ENCODE data around the gene CNOT3.
"Not testable (repeated sequence)": the region's sequence is repeated elsewhere in the genome, so short reads cannot be mapped to it uniquely, and the experiment has no call there.

CNOT3 gene

DNA sequence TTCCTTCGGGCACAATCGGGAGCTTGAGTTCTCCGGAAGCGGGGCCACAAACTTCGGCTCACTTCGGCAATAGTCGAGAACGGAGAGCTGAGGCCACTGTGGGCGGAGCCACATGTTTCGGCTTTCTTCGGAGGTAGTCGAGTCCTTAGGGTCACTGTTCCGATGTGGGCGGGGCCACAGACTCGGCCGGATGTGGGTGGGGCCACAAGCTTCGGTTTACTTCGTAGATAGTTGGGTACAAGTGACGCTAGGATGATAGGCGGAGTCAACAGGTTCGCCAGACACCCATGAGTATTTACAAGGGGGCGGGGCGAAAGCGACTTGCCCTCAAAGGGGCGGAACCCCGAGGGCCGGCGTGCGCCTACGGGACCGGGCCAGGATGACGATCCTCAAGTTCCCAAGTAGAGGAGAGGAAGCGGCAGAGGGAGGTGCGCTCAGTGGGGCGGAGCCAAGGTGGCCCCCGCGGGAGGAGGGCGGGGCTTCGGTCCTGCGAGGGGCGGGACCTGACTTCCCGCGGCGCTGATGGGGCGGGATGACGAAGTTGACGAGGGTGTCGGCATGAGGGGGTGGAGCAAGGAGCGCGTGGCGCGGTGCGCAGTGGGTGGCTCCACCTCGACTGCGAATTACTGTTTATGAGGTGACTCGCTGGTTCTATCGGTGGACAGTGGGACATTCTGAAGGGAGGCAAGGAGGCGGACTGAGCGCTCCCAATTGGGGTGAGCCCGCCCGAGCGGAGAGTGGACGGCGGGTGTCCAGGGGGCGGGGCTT is 52.4 kb downstream of the CNOT3 start:
- in situ Hi-C loops (cut with MboI; ENCODE audit: low sequenced_read_pairs), result no loop called here

DNA sequence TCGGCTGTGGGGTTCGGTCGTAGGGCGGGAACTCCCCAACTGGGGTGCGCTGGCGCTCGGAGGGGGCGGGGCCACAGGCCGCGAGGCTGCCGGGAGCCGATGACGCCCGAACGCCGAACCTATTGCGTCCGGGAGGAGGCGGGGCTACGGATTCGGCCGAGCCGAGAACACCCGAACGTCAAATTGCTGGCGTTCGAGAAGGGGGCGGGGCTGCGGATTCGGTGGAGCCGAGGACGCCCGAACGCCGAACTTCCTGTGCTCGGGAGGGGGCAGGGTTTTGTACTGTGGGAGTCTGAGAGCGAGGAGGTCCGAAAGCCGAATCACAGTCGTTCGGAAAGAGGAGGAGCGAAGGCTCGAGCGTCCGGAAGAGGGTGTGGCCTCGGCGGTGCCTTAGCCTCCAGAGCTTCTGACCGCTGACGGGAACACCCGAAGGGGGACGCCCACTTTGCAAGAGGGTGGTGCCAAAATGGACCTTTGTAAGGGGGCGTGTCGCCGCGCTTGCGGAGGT is 53.0 kb downstream of the CNOT3 start:
- in situ Hi-C loops (cut with MboI; ENCODE audit: low sequenced_read_pairs), result no loop called here

GRCh38 chr19:54191011-54191810 is 53.6 kb downstream of the CNOT3 start, which contains the start of gene TSEN34:
Gene TSEN34 (plus strand): TSS chr19:54191308. CDS start chr19:54191365, 57 bp downstream.
- in situ Hi-C loops (cut with MboI; ENCODE audit: low sequenced_read_pairs), result no loop called here

GRCh38 chr19:54191811-54192453 is 54.4 kb downstream of the CNOT3 start:
- in situ Hi-C loops (cut with MboI; ENCODE audit: low sequenced_read_pairs), result no loop called here

- in situ Hi-C loops (cut with MboI; ENCODE audit: low sequenced_read_pairs), result no loop called here
Observed at GRCh38 chr19:54193011-54193410, 55.4 kb downstream of the CNOT3 start.

DNA sequence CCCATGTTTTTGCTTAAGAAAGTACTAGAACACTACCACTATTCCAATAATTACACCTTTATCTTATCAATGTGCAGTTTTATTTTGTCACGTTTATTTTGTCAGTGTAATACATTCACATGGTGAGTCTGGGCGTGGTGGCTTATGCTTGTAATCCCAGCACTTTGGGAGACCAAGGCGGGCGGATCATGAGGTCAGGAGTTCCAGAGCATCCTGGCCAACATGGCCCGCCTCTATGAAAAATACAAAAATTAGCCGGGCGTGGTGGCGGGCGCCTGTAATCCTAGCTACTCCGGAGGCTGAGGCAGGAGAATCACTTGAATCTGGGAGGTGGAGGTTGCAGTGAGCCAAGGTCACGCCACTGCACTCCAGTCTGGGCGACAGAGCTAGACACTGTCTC is 56.9 kb downstream of the CNOT3 start:
- in situ Hi-C loops (cut with MboI; ENCODE audit: low sequenced_read_pairs), result not testable (repeated sequence)

DNA sequence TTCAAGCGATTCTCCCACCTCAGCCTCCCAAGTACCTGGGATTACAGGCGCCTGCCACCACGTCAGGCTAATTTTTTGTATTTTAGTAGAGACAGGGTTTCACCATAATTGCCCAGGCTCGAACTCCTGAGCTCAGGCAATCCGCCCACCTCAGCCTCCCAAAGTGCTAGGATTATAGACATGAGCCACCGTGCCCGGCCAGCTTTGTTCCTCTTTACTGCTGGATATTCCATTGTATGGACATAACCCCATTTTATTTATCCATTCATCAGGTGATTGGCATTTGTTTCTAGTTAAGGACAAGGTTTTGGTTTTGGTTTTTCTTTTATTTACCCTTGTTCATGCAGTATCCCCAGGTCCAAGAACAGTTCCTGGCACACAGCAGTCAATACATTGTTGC is 59.0 kb downstream of the CNOT3 start:
- in situ Hi-C loops (cut with MboI; ENCODE audit: low sequenced_read_pairs), result no loop called here

- in situ Hi-C loops (cut with MboI; ENCODE audit: low sequenced_read_pairs), result no loop called here
Observed at GRCh38 chr19:54197121-54197520, 59.6 kb downstream of the CNOT3 start.

- in situ Hi-C loops (cut with MboI; ENCODE audit: low sequenced_read_pairs), result no loop called here
Observed at GRCh38 chr19:54199401-54199800, 61.8 kb downstream of the CNOT3 start.

DNA sequence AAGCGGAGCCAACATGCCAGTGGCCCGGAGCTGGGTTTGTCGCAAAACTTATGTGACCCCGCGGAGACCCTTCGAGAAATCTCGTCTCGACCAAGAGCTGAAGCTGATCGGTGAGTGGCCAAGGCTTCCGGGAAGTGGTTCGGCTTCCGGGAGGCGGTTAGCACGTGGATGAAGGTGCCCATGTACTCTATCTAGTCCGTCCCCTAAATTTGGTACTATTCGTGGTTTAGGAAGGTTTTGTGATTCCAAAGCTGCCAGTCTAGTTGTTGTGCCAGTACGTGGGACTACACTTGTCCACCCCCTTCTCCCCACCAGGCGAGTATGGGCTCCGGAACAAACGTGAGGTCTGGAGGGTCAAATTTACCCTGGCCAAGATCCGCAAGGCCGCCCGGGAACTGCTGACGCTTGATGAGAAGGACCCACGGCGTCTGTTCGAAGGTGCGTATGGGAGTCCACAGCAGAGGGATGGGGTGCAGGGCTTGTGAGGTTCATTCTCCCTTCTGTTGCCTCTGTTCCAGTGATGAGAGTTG is 63.7 kb downstream of the CNOT3 start:
- in situ Hi-C loops (cut with MboI; ENCODE audit: low sequenced_read_pairs), result no loop called here

- in situ Hi-C loops (cut with MboI; ENCODE audit: low sequenced_read_pairs), result no loop called here
Observed at GRCh38 chr19:54201980-54202379, 64.4 kb downstream of the CNOT3 start.

GRCh38 chr19:54203151-54203611 is 65.6 kb downstream of the CNOT3 start:
- in situ Hi-C loops (cut with MboI; ENCODE audit: low sequenced_read_pairs), result no loop called here

- in situ Hi-C loops (cut with MboI; ENCODE audit: low sequenced_read_pairs), result no loop called here
Observed at GRCh38 chr19:54204767-54205468, 67.4 kb downstream of the CNOT3 start.
